Ovary (tissue), 3 donors: ENCODE data around the gene TTC31.

Experiments
- CTCF ChIP-seq, 3 donors: fragments of 450-650 bp in 2 of 3; fragments of 200-600 bp in 1 of 3; IDR thresholded peaks; one replicate each; pipeline versions ENCODE4 v1.5.1 to v1.8.0; 2016 to 2022; ENCODE audit warnings: antibody characterized with exemption in 3 of 3, mild to moderate bottlenecking in 1 of 3
- POLR2A ChIP-seq: fragments of 450-650 bp; IDR thresholded peaks from one replicate; pipeline ENCODE4 v1.6.1; 2017; ENCODE audit warnings: antibody characterized with exemption, mild to moderate bottlenecking, moderate library complexity
- donor health status: DM: no; HTN: no; CAD: no.

GRCh38 chr2:74458938-74459363 lies 23.9 kb upstream of the TTC31 start:
- TF ChIP-seq POLR2A = no peak
- TF ChIP-seq CTCF (IDR thresholded peaks at IDR 0.05) = no peak
